GM12864 (cell line): Measurements from ENCODE around the gene RNF186.

Source experiments
- DNase-seq: peaks from one replicate; pipeline ENCODE4 v3.0.0-alpha.2; 2011; ENCODE audit warnings: low read depth
- H3K4me3 ChIP-seq: 2 replicates; pipeline ENCODE4 v1.5.1; 2011; ENCODE audit warnings: mild to moderate bottlenecking, low read depth, low read length, control low read depth
- CTCF ChIP-seq: IDR thresholded peaks from 2 replicates; pipeline ENCODE4 v1.5.1; 2011; ENCODE audit warnings: low read depth, mild to moderate bottlenecking, moderate library complexity, low read length, control low read depth, inconsistent platforms; ENCODE audit errors: missing control alignments

Gene RNF186

GRCh38 chr1:19845555-19845954, 30.5 kb upstream of the RNF186 start:
- no peak overlapping the region for H3K4me3 ChIP-seq
- no peak for DNase-seq
- no peak for TF ChIP-seq CTCF

GRCh38 chr1:19844731-19845495, 29.8 kb upstream of the RNF186 start:
- H3K4me3 ChIP-seq, result no peak overlapping the region
- no peak for DNase-seq

GRCh38 chr1:19840228-19840627, 25.1 kb upstream of the RNF186 start:
- TF ChIP-seq CTCF, result no peak
- no peak overlapping the region for H3K4me3 ChIP-seq
- DNase-seq, result no peak

More at GRCh38 chr1:19844731-19845495, 29.8 kb upstream of the RNF186 start:
- TF ChIP-seq CTCF, result no peak

GRCh38 chr1:19837866-19838265, 22.8 kb upstream of the RNF186 start:
- H3K4me3 ChIP-seq, result no peak overlapping the region
- TF ChIP-seq CTCF, result no peak
- no peak for DNase-seq

- H3K4me3 ChIP-seq, result no peak overlapping the region
- TF ChIP-seq CTCF, result no peak
- DNase-seq, result no peak
Measured at GRCh38 chr1:19835578-19835977, 20.5 kb upstream of the RNF186 start.

- no peak for TF ChIP-seq CTCF
- H3K4me3 ChIP-seq, result no peak overlapping the region
- DNase-seq, result no peak
Measured at GRCh38 chr1:19831441-19831840, 16.4 kb upstream of the RNF186 start.

- no peak for TF ChIP-seq CTCF
- no peak for DNase-seq
- H3K4me3 ChIP-seq, result no peak overlapping the region
Measured at GRCh38 chr1:19828546-19828945, 13.5 kb upstream of the RNF186 start.
